PC-3 (cell line): ENCODE data around the gene TAF3. TPM values are rescaled to one million over a fixed set of nuclear protein-coding genes. Genes with fewer than 3 reads are reported as not detected.

Experiments used
- ATAC-seq: fragments of 200-7000 bp; cut with Tn5 transposase; 2 replicates; pipeline ENCODE4 v1.9.1; 2020; ENCODE audit warnings: mild to moderate bottlenecking, moderate library complexity
- BruUV-seq: library from RNA; stranded (reverse); fragments of 400-500 nt; replicated peaks from 2 replicates; lab custom pipeline; 2021; lab: Mats Ljungman, UMichigan
- CTCF ChIA-PET: fragments of 300-600 bp; sonication (Branson Sonifier 250); formaldehyde crosslinking; loops from one replicate; lab custom pipeline; 2022; ENCODE audit warnings: antibody characterized with exemption; lab: Charles Lee
- POLR2A ChIA-PET: fragments of 300-600 bp; sonication (Branson Sonifier 250); formaldehyde crosslinking; loops from one replicate; lab custom pipeline; 2022; ENCODE audit warnings: antibody characterized with exemption; ENCODE audit not compliant: unreplicated experiment; lab: Charles Lee
- DNase-seq: peaks from one replicate; pipeline ENCODE4 v3.0.0-alpha.2; 2015
- H2AFZ ChIP-seq: fragments of 300-600 bp; sonication (generic); 2 replicates; pipeline ENCODE4 v1.6.0; 2016; ENCODE audit warnings: antibody characterized with exemption, low read length
- H3F3A ChIP-seq: fragments of 300-600 bp; sonication (generic); one replicate; pipeline ENCODE4 v1.6.0; 2017; ENCODE audit warnings: antibody characterized with exemption, low read length, control low read depth, mild to moderate bottlenecking; ENCODE audit not compliant: unreplicated experiment
- H3K27ac ChIP-seq: fragments of 300-600 bp; sonication (generic); 2 replicates; pipeline ENCODE4 v1.5.1; 2016; ENCODE audit warnings: mild to moderate bottlenecking, low read length
- H3K27me3 ChIP-seq: fragments of 300-600 bp; sonication (generic); 2 replicates; pipeline ENCODE4 v1.6.1; 2016; ENCODE audit warnings: low read length, mixed read lengths
- H3K36me3 ChIP-seq: fragments of 300-600 bp; sonication (generic); 2 replicates; pipeline ENCODE4 v1.6.1; 2016; ENCODE audit warnings: low read depth, mixed run types, low read length, mixed read lengths
- H3K4me1 ChIP-seq: fragments of 300-600 bp; sonication (generic); 2 replicates; pipeline ENCODE4 v1.5.1; 2016; ENCODE audit warnings: low read length; ENCODE audit not compliant: insufficient read depth
- H3K4me2 ChIP-seq: fragments of 300-600 bp; sonication (generic); 2 replicates; pipeline ENCODE4 v1.6.0; 2016; ENCODE audit warnings: low read length
- H3K4me3 ChIP-seq: fragments of 300-600 bp; sonication (generic); 2 replicates; pipeline ENCODE4 v1.5.1; 2016; ENCODE audit warnings: mild to moderate bottlenecking, low read length, mixed read lengths
- H3K79me2 ChIP-seq: fragments of 300-600 bp; sonication (generic); 2 replicates; pipeline ENCODE4 v1.6.1; 2017; ENCODE audit warnings: low read length, mixed read lengths
- H3K9ac ChIP-seq: fragments of 300-600 bp; sonication (generic); 2 replicates; pipeline ENCODE4 v1.6.0; 2016; ENCODE audit warnings: mild to moderate bottlenecking, low read length
- H3K9me2 ChIP-seq: fragments of 300-600 bp; sonication (generic); replicated peaks from 2 replicates; pipeline ENCODE4 v1.6.1; 2016; ENCODE audit warnings: mixed run types, low read length, mixed read lengths
- H3K9me3 ChIP-seq: fragments of 300-600 bp; sonication (generic); 2 replicates; pipeline ENCODE4 v1.6.1; 2016; ENCODE audit warnings: low read length, mixed read lengths
- H4K20me1 ChIP-seq: fragments of 300-600 bp; sonication (generic); 2 replicates; pipeline ENCODE4 v1.6.1; 2016; ENCODE audit warnings: low read length, mixed read lengths
- CTCF ChIP-seq: fragments of 300-600 bp; sonication (generic); conservative IDR thresholded peaks from 2 replicates; pipeline ENCODE4 v1.5.1; 2017; ENCODE audit warnings: antibody characterized with exemption, low read depth, mild to moderate bottlenecking, low read length
- EZH2 ChIP-seq: fragments of 300-600 bp; sonication (generic); IDR thresholded peaks from one replicate; pipeline ENCODE4 v1.6.1; 2017; ENCODE audit warnings: antibody characterized with exemption, mild to moderate bottlenecking, low read length; ENCODE audit not compliant: unreplicated experiment
- EZH2phosphoT487 ChIP-seq: fragments of 300-600 bp; sonication (generic); IDR thresholded peaks from 2 replicates; pipeline ENCODE4 v1.6.1; 2018; ENCODE audit warnings: mild to moderate bottlenecking, antibody characterized with exemption, low read length, borderline replicate concordance
- intact Hi-C: fragments of 100-400 bp; cut with micrococcal nuclease; formaldehyde crosslinking; loops from 2 replicates; pipeline ENCODE4 v1.9.0; 2023
- total RNA-seq: library from RNA; depleted of rRNA; stranded (reverse); fragments of >200 nt; gene quantifications from 2 replicates; pipeline ENCODE4 v1.2.3, GENCODE V29; 2014

Gene TAF3
- total RNA-seq, 1 experiment from 2014 or later: 2.0 TPM

- Histone ChIP-seq H2AFZ (no peak overlapping the region), H3K27ac (no peak overlapping the region), H3K79me2 (no peaks in the 10 kb centered on the region), H3K4me1 (no peaks in the 10 kb centered on the region), H4K20me1 (no peaks in the 10 kb centered on the region), H3K27me3 (peaks cover 47% of the 10 kb centered on the region), H3K4me2 (no peak overlapping the region), H3K4me3 (no peak overlapping the region), H3K9ac (no peak overlapping the region), H3K9me2 (no peaks in the 10 kb centered on the region), H3K36me3 (no peaks in the 10 kb centered on the region), H3F3A (no peaks in the 10 kb centered on the region), H3K9me3 (no peaks in the 10 kb centered on the region)
- ATAC-seq (no peak), DNase-seq (no peak)
- intact Hi-C loops: no loop called here
- CTCF ChIA-PET: no interaction called here
- POLR2A ChIA-PET: no interaction called here
- BruUV-seq: no TSS peak
- no peak for TF ChIP-seq EZH2
- no peak for TF ChIP-seq EZH2phosphoT487
- no peak for TF ChIP-seq CTCF
These were observed 221.1 kb downstream of the TAF3 start for GRCh38 chr10:8039321-8039881.

- Histone ChIP-seq H3F3A (no peaks in the 10 kb centered on the region), H3K4me3 (no peak overlapping the region), H3K9me3 (no peaks in the 10 kb centered on the region), H3K9ac (no peak overlapping the region), H3K4me1 (no peaks in the 10 kb centered on the region), H3K9me2 (no peaks in the 10 kb centered on the region), H3K36me3 (no peaks in the 10 kb centered on the region), H3K79me2 (no peaks in the 10 kb centered on the region), H3K4me2 (no peak overlapping the region), H3K27ac (no peak overlapping the region), H4K20me1 (no peaks in the 10 kb centered on the region), H2AFZ (no peak overlapping the region), H3K27me3 (peaks cover 47% of the 10 kb centered on the region)
- no TSS peak for BruUV-seq
- ATAC-seq (no peak), DNase-seq (no peak)
- intact Hi-C loops: loop anchor here (5.0 kb wide), 1 partner anchor 163 kb away; no protein-coding TSS in a partner anchor
- ChIA-PET CTCF (no interaction called here), POLR2A (no interaction called here)
- TF ChIP-seq EZH2: no peak
- no peak for TF ChIP-seq CTCF
- no peak for TF ChIP-seq EZH2phosphoT487
These were observed 222.3 kb downstream of the TAF3 start for GRCh38 chr10:8040651-8041050.

GRCh38 chr10:8041284-8041991 is 223.1 kb downstream of the TAF3 start:
- Histone ChIP-seq H3K9ac (no peak overlapping the region), H3K36me3 (no peaks in the 10 kb centered on the region), H3K27ac (no peak overlapping the region), H3F3A (no peaks in the 10 kb centered on the region), H2AFZ (no peak overlapping the region), H3K4me3 (no peak overlapping the region), H3K27me3 (peaks cover 47% of the 10 kb centered on the region), H4K20me1 (no peaks in the 10 kb centered on the region), H3K9me2 (no peaks in the 10 kb centered on the region), H3K9me3 (no peaks in the 10 kb centered on the region), H3K79me2 (no peaks in the 10 kb centered on the region), H3K4me1 (no peaks in the 10 kb centered on the region), H3K4me2 (no peak overlapping the region)
- no peak for ATAC-seq
- BruUV-seq: no TSS peak
- CTCF ChIA-PET: no interaction called here
- intact Hi-C loops: loop anchor here (5.0 kb wide), 1 partner anchor 164 kb away; no protein-coding TSS in a partner anchor
- TF ChIP-seq CTCF (no peak), EZH2phosphoT487 (no peak), EZH2 (no peak)
- POLR2A ChIA-PET: no interaction called here
- no peak for DNase-seq
